Activated CD4-positive, alpha-beta T cell treated with anti-CD3 and anti-CD28 coated beads, Interleukin-2, amount 10 ng/mL, durations not matched to agents 7 days and 5 days (primary cell): ENCODE data around the gene ZC3H7A. TPM values are rescaled to one million over a fixed set of nuclear protein-coding genes. Genes with fewer than 3 reads are reported as not detected.

Source experiments
- CTCF ChIA-PET: fragments of 350-600 bp; sonication (Branson Sonifier 250); formaldehyde crosslinking; loops from one replicate; lab custom pipeline; 2021; ENCODE audit warnings: antibody characterized with exemption; lab: Charles Lee
- POLR2A ChIA-PET: fragments of 350-600 bp; sonication (Branson Sonifier 250); formaldehyde crosslinking; loops from one replicate; lab custom pipeline; 2021; ENCODE audit warnings: antibody characterized with exemption; lab: Charles Lee
- DNase-seq: peaks from one replicate; pipeline ENCODE4 v3.0.0-alpha.2; 2020
- H3K27ac Mint-ChIP-seq: one replicate; pipeline ENCODE4 v1.8.0; 2021; ENCODE audit warnings: mild to moderate bottlenecking, moderate library complexity, mixed read lengths
- H3K27me3 Mint-ChIP-seq: one replicate; pipeline ENCODE4 v1.8.0; 2021; ENCODE audit warnings: mixed read lengths
- H3K36me3 Mint-ChIP-seq: one replicate; pipeline ENCODE4 v1.8.0; 2021; ENCODE audit warnings: low read depth, mixed read lengths
- H3K4me1 Mint-ChIP-seq: one replicate; pipeline ENCODE4 v1.8.0; 2021; ENCODE audit warnings: mixed read lengths
- H3K4me3 Mint-ChIP-seq: one replicate; pipeline ENCODE4 v1.8.0; 2021; ENCODE audit warnings: mild to moderate bottlenecking, moderate library complexity, mixed read lengths
- H3K9me3 Mint-ChIP-seq: one replicate; pipeline ENCODE4 v1.8.0; 2021; ENCODE audit warnings: mixed read lengths
- total RNA-seq, 2 experiments: library from RNA; stranded (reverse); gene quantifications; one replicate each; pipeline ENCODE4 v1.2.3, GENCODE V29; 2021

Gene ZC3H7A
- total RNA-seq, 2 experiments from 2014 or later = 68.0 to 76.9 TPM

DNA sequence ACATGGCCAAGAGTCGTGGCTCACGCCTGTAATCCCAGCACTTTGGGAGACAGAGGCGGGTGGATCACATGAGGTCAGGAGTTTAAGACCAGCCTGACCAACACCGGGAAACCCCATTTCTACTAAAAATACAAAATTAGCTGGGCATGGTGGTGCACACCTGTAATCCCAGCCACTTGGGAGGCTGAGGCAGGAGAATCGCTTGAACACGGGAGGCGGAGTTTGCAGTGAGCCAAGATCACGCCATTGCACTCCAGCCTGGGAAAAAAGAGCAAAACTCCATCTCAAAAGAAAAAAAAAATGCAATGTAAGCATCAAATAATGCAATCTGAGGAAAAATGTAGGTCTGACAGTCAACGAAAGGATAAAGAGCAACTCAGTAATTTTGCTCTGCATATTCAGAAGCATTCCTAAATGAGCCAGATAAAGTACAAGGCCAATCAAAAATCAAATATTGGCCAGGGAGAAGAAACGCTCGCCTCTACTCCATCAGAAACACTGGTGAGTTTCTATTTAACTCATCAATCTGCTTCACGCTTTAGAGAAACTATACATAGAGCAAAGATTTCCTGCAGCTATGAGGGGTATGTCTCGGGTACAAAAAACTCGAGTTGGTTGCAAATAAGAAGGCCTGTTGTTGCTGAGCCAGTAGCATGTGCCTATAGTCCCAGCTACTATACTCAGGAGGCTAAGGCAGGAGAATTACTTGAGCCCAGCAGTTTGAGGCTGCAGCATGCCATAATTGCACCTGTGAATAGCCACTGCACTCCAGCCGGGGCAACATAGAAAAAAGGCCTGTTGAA lies 58.1 kb downstream of the ZC3H7A start:
- H3K9me3 Mint-ChIP-seq = no peaks in the 10 kb centered on the region
- peak overlapping the region; percentile 23 for H3K4me3 Mint-ChIP-seq
- DNase-seq = no peak
- CTCF ChIA-PET = interaction anchor here (1.3 kb wide), 1 partner anchor 58 kb away, joined by 4 read pairs; the partner anchor contains the start of gene ZC3H7A
- H3K27ac Mint-ChIP-seq = peak overlapping the region; percentile 19
- peaks cover 76% of the 10 kb centered on the region for H3K4me1 Mint-ChIP-seq
- POLR2A ChIA-PET = interaction anchor here (1.0 kb wide), 1 partner anchor 59 kb away, joined by 4 read pairs; no protein-coding TSS in a partner anchor
- no peaks in the 10 kb centered on the region for H3K27me3 Mint-ChIP-seq
- peaks cover 46% of the 10 kb centered on the region for H3K36me3 Mint-ChIP-seq

DNA sequence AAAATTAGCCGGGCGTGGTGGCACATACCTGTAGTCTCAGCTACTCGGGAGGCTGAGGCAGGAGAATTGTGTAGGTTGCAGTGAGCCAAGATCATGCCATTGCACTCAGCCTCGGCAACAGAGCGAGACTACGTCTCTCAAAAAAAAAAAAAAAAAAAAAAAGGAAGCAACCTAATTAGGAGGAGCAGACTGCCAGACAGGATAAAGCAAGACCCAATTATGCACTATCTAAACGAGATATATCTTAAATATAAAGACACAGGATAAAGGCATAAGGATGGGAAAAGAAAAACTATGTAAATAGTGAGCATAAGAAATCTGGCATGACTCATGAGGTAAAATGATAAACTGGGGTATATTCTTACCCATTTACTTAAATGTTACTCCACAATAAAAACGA lies 59.3 kb downstream of the ZC3H7A start:
- Mint-ChIP-seq H3K36me3 (peaks cover 54% of the 10 kb centered on the region), H3K9me3 (no peaks in the 10 kb centered on the region), H3K27ac (no peak overlapping the region), H3K27me3 (no peaks in the 10 kb centered on the region), H3K4me3 (no peak overlapping the region), H3K4me1 (peaks cover 74% of the 10 kb centered on the region)
- CTCF ChIA-PET = no interaction called here
- POLR2A ChIA-PET = no interaction called here
- no peak for DNase-seq

DNA sequence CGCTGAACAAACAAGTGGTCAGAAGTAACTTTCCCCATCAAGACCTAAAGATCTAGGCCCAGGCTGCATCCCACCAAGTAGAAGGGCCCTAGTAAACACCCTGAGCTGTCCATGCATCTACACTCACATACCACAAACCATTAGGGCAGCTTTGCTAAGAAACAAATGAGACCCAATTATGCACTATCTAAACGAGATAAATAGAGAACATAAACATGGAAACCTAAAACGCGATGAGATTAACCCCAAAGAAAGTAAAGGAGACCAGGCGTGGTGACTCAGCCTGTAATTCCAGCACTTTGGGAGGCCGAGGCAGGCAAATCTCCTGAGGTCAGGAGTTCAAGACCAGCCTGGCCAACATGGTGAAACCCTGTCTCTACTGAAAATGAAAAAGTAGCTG lies 60.2 kb downstream of the ZC3H7A start:
- H3K4me3 Mint-ChIP-seq = no peak overlapping the region
- H3K27me3 Mint-ChIP-seq = no peaks in the 10 kb centered on the region
- peaks cover 81% of the 10 kb centered on the region for H3K4me1 Mint-ChIP-seq
- CTCF ChIA-PET = interaction anchor here (0.5 to 3.0 kb wide), 3 partner anchors 21 to 81 kb away, joined by 3 to 14 read pairs (median 3); partner anchors contain the start of gene ZC3H7A
- peaks cover 62% of the 10 kb centered on the region for H3K36me3 Mint-ChIP-seq
- POLR2A ChIA-PET = no interaction called here
- H3K9me3 Mint-ChIP-seq = no peaks in the 10 kb centered on the region
- H3K27ac Mint-ChIP-seq = no peak overlapping the region
- no peak for DNase-seq

DNA sequence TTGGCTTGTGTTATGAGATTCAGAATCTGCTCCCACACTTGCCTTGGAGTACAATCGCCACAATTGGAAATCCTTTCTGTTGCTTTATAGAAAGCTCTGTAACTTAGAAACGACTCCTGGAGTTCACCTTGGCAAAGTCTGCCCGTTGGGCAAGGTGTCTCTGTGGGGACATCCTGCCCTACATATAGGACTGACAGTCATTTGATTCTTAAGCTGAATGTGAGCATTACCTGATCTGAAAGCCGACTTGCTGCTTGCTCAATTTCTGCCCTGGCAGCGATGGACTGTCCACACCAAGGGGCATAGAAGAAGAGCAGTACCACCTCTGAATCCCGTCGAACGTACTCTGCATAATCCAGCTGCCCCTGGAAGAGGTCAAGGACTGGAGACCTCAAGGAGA lies 61.3 kb downstream of the ZC3H7A start:
- POLR2A ChIA-PET = interaction anchor here (0.5 kb wide), 1 partner anchor 41 kb away, joined by 3 read pairs; no protein-coding TSS in a partner anchor
- no peaks in the 10 kb centered on the region for H3K27me3 Mint-ChIP-seq
- peaks cover 67% of the 10 kb centered on the region for H3K36me3 Mint-ChIP-seq
- no peak overlapping the region for H3K4me3 Mint-ChIP-seq
- CTCF ChIA-PET = interaction anchor here (3.0 kb wide), 1 partner anchor 61 kb away, joined by 14 read pairs; the partner anchor contains the start of gene ZC3H7A
- DNase-seq = no peak
- no peaks in the 10 kb centered on the region for H3K9me3 Mint-ChIP-seq
- H3K27ac Mint-ChIP-seq = no peak overlapping the region
- H3K4me1 Mint-ChIP-seq = peaks cover 79% of the 10 kb centered on the region

DNA sequence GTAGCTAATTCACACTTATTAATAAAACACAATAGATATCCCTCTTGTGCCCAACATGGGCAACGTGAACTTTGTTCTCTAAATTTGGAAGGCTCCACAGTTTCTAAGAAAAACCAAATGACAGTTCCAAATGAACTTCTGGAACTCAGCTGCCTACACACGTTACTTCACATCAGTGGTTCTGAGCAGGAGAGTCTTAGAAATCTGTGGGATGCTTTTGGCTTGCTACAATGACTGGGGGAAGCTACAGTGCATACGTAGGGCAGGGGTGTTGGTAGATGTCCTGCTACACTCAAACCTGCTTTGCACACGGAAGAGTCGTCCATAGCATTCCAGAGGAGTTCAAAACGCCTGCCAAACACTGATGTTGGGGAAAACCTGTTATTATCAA lies 62.4 kb downstream of the ZC3H7A start:
- no peaks in the 10 kb centered on the region for H3K27me3 Mint-ChIP-seq
- no peaks in the 10 kb centered on the region for H3K9me3 Mint-ChIP-seq
- H3K4me1 Mint-ChIP-seq = peaks cover 77% of the 10 kb centered on the region
- no peak for DNase-seq
- CTCF ChIA-PET = interaction anchor here (0.6 to 3.0 kb wide), 4 partner anchors 26 to 683 kb away, joined by 3 to 14 read pairs (median 3); partner anchors contain the start of gene ZC3H7A
- peaks cover 72% of the 10 kb centered on the region for H3K36me3 Mint-ChIP-seq
- no peak overlapping the region for H3K27ac Mint-ChIP-seq
- POLR2A ChIA-PET = interaction anchor here (0.6 kb wide), 1 partner anchor 76 kb away, joined by 5 read pairs; no protein-coding TSS in a partner anchor
- H3K4me3 Mint-ChIP-seq = no peak overlapping the region

DNA sequence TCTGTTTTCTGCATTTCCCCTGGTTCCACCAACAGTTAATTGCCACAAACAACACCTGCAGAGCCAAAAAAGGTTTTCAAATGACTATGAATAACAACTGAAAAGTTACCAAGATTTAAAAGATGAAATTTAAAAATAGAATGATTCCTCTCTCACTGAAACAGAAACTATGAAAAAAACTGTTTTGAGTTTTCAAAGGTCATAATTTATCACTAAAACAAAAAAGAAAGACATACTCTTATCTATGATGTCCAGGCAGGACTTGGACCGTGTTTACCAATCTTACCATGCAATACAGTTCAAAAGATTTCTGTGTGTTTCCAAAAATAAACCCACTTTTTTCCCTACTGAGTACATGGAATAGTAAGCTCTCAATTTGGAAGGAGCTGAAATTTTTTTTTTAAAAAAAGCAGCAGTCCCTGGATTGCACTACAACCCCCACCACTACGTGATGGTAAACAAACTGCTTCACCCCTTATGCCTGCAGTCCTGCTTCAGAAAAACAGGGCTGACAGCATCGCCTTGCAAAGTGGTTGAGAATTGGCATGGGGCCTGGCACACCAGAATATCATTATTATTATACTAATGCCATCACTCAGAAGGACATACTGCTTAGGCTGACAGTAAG lies 62.9 kb downstream of the ZC3H7A start:
- no peak overlapping the region for H3K4me3 Mint-ChIP-seq
- H3K27ac Mint-ChIP-seq = no peak overlapping the region
- ChIA-PET CTCF (interaction anchor here (0.6 to 3.0 kb wide), 4 partner anchors 26 to 683 kb away, joined by 3 to 14 read pairs (median 3); partner anchors contain the start of gene ZC3H7A), POLR2A (no interaction called here)
- DNase-seq = no peak
- H3K9me3 Mint-ChIP-seq = no peaks in the 10 kb centered on the region
- no peaks in the 10 kb centered on the region for H3K27me3 Mint-ChIP-seq
- H3K36me3 Mint-ChIP-seq = peaks cover 72% of the 10 kb centered on the region
- H3K4me1 Mint-ChIP-seq = peaks cover 77% of the 10 kb centered on the region

DNA sequence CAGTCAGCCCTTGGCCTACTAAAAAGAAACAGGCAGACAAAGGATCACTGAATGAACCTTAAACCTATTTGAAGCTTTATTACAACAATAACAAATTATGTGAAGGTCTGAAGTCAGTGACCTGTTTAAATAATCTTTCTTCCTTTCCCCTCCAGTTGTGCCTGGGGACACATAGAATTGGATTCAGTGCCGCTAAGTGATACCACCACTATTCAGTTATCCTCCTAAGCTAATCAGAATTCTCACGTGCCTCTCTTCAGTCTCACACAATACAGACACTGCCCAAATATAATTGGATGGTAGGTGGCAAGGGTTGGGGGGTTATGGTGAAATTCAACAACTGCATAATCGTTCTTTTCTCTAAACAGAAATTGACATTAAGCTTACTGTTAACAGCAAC lies 65.8 kb downstream of the ZC3H7A start:
- no peak overlapping the region for H3K4me3 Mint-ChIP-seq
- POLR2A ChIA-PET = interaction anchor here (0.6 kb wide), 1 partner anchor 17 kb away, joined by 3 read pairs; no protein-coding TSS in a partner anchor
- peaks cover 67% of the 10 kb centered on the region for H3K4me1 Mint-ChIP-seq
- no peaks in the 10 kb centered on the region for H3K9me3 Mint-ChIP-seq
- no peaks in the 10 kb centered on the region for H3K27me3 Mint-ChIP-seq
- DNase-seq = no peak
- CTCF ChIA-PET = interaction anchor here (0.7 to 1.4 kb wide), 3 partner anchors 16 to 78 kb away, joined by 3 to 4 read pairs (median 3); partner anchors contain the start of gene ZC3H7A
- H3K27ac Mint-ChIP-seq = no peak overlapping the region
- H3K36me3 Mint-ChIP-seq = peaks cover 70% of the 10 kb centered on the region

DNA sequence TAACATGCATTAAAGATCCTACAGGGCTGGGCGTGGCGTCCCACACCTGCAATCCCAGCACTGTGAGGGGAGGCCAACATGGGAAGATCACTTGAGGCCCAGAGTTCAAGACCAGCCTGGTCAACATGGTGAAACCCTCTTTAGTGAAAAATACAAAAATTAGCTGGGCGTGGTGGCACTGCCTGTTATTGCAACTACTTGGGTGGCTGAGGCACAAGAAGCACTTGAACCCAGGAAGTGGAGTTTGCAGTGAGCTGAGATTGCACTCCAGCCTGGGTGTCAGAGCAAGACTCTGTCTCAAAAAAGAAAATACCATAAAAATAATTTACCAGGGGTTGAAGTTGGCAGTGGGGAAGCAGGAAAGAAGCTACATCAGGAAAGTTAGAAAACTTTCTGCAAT lies 67.3 kb downstream of the ZC3H7A start:
- Mint-ChIP-seq H3K27me3 (no peaks in the 10 kb centered on the region), H3K9me3 (no peaks in the 10 kb centered on the region), H3K27ac (peak overlapping the region; percentile 22), H3K4me3 (no peak overlapping the region), H3K36me3 (peaks cover 72% of the 10 kb centered on the region), H3K4me1 (peaks cover 55% of the 10 kb centered on the region)
- DNase-seq = no peak
- CTCF ChIA-PET = interaction anchor here (1.1 kb wide), 1 partner anchor 16 kb away, joined by 5 read pairs; no protein-coding TSS in a partner anchor
- POLR2A ChIA-PET = no interaction called here

DNA sequence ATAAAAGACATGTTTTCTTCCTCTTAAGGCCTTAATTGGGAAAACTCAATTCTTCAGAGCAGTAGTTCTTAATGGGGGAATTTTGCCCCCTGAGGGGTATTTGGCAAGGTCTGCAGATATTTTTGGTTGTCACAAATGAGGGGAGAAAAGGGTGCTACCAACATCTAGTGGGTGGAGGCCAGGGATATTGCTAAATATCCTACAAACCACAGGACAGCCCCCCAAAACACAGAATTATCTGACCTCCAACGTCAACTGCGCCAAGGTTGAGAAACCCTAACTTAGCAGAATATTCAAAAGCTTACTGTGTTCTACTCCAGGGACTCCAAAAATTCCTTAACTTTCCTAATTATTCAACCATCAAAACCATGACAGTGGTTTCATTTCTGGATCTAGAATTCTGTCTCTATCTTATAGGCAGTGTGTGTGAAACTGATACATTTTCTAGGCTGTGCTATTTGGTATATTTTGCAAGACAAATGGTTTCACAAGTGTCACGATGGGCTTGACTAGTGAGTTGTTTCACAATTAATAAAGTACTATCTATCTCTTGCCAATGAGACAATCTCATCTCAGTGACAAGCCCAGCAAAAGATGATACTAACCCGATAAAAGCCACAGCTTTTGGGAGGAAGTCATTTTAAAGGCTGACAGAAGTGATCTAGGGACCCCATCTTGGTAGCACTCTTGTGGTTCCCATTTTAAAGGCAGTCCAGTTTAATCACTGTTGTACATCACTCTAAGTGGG lies 69.1 kb downstream of the ZC3H7A start:
- no peaks in the 10 kb centered on the region for H3K9me3 Mint-ChIP-seq
- peak overlapping the region; percentile 25 for H3K27ac Mint-ChIP-seq
- no peaks in the 10 kb centered on the region for H3K27me3 Mint-ChIP-seq
- ChIA-PET CTCF (no interaction called here), POLR2A (no interaction called here)
- no peak for DNase-seq
- H3K4me3 Mint-ChIP-seq = no peak overlapping the region
- H3K4me1 Mint-ChIP-seq = peaks cover 44% of the 10 kb centered on the region
- H3K36me3 Mint-ChIP-seq = peaks cover 62% of the 10 kb centered on the region

DNA sequence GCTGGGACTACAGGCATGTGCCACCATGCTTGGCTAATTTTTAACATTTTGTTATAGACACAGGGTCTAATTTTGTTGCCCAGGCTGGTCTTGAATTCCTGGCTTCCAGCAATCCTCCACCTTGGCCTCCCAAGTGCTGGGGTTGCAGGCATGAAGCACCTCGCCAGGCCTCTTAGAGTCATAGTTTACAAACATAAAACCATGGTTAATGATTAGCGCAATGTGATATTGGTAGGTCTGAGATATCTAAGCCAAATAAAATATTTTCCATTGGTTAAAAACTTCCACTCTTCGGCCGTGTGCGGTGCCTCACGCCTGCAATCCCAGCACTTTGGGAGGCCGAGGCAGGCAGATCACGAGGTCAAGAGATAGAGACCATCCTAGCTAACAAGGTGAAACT lies 71.0 kb downstream of the ZC3H7A start:
- peaks cover 55% of the 10 kb centered on the region for H3K36me3 Mint-ChIP-seq
- no peak overlapping the region for H3K27ac Mint-ChIP-seq
- no peak for DNase-seq
- ChIA-PET CTCF (interaction anchor here (0.8 to 2.3 kb wide), 4 partner anchors 12 to 194 kb away, joined by 3 to 6 read pairs (median 3); partner anchors contain the start of gene TXNDC11), POLR2A (no interaction called here)
- no peaks in the 10 kb centered on the region for H3K9me3 Mint-ChIP-seq
- no peaks in the 10 kb centered on the region for H3K27me3 Mint-ChIP-seq
- H3K4me3 Mint-ChIP-seq = no peak overlapping the region
- peaks cover 31% of the 10 kb centered on the region for H3K4me1 Mint-ChIP-seq

DNA sequence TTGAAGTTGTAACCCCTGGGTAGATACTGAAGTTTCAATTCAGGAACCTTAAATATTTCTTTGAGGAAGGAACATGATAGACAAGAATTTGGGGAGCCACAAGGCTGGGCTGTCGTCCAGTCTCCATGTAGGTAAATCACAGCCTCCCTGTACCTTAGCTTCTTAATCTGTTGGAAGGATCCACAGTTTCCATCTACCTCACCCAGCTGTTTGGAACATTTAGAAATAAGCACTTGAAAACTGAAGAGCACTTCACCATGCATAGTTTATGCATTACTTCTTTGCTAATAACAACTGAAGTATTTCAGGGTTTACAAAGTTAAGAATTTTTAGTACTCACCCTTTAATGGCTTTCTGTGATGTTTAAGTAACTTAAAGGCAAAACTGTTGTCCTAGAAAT lies 71.6 kb downstream of the ZC3H7A start:
- H3K4me3 Mint-ChIP-seq = no peak overlapping the region
- no peak for DNase-seq
- no peaks in the 10 kb centered on the region for H3K9me3 Mint-ChIP-seq
- POLR2A ChIA-PET = no interaction called here
- CTCF ChIA-PET = interaction anchor here (0.8 to 2.3 kb wide), 4 partner anchors 11 to 193 kb away, joined by 3 to 6 read pairs (median 3); partner anchors contain the start of gene TXNDC11
- H3K27ac Mint-ChIP-seq = no peak overlapping the region
- H3K4me1 Mint-ChIP-seq = peaks cover 28% of the 10 kb centered on the region
- no peaks in the 10 kb centered on the region for H3K27me3 Mint-ChIP-seq
- H3K36me3 Mint-ChIP-seq = peaks cover 51% of the 10 kb centered on the region

DNA sequence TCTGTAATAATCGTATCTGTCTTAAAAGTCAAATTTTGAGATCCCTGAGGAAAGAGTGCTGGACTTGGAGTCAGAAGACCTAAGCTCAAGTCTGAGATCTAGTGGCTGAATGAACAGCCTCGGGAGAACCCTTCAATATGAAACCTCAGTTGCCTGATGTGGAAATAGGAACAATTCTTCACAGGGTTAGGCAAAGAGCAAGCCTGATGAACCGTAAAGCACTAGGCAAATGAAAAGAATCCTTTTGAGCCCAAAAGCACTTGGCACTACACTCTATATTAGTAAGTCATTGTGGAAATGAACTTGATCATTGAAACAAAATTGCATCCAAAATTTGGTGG lies 74.6 kb downstream of the ZC3H7A start:
- Mint-ChIP-seq H3K4me3 (no peak overlapping the region), H3K9me3 (no peaks in the 10 kb centered on the region), H3K36me3 (peaks cover 36% of the 10 kb centered on the region), H3K27me3 (no peaks in the 10 kb centered on the region), H3K27ac (peak overlapping the region; percentile 60), H3K4me1 (peaks cover 4% of the 10 kb centered on the region)
- CTCF ChIA-PET = interaction anchor here (0.6 kb wide), 1 partner anchor 455 kb away, joined by 3 read pairs; no protein-coding TSS in a partner anchor
- DNase-seq = no peak
- POLR2A ChIA-PET = no interaction called here
